ENCODE measurements around the gene MTCP1.

Gene MTCP1

GRCh38 chrX:155053656-155054055 lies 17.3 kb downstream of the MTCP1 start:
- no peak for DNase-seq

GRCh38 chrX:155052738-155053498 lies 18.0 kb downstream of the MTCP1 start:
- DNase-seq = no peak

GRCh38 chrX:155048977-155049619 lies 21.8 kb downstream of the MTCP1 start:
- DNase-seq = peak in 2 of 4 experiments; percentile 5 to 13

GRCh38 chrX:155046811-155047528 lies 24.0 kb downstream of the MTCP1 start:
- DNase-seq = no peak

- no peak for DNase-seq
These were observed 24.7 kb downstream of the MTCP1 start for GRCh38 chrX:155046129-155046810.

- no peak for DNase-seq
These were observed 35.2 kb downstream of the MTCP1 start for GRCh38 chrX:155035688-155036087.

GRCh38 chrX:155031657-155032056 lies 39.3 kb downstream of the MTCP1 start:
- DNase-seq = no peak

- DNase-seq = no peak
These were observed 42.1 kb downstream of the MTCP1 start for GRCh38 chrX:155028877-155029291.

- DNase-seq = no peak
These were observed 42.8 kb downstream of the MTCP1 start for GRCh38 chrX:155028129-155028528.

GRCh38 chrX:155027509-155028066 lies 43.3 kb downstream of the MTCP1 start:
- DNase-seq = no peak

GRCh38 chrX:155026727-155027508 lies 44.0 kb downstream of the MTCP1 start, which contains the start of gene FUNDC2:
Gene FUNDC2 (plus strand): TSS chrX:155026844. CDS start chrX:155026939, 95 bp downstream.
- DNase-seq = peak; percentile 62 to 87 (median 80)

- DNase-seq = no peak
These were observed 44.6 kb downstream of the MTCP1 start for GRCh38 chrX:155026420-155026726.

- DNase-seq = no peak
These were observed 46.8 kb downstream of the MTCP1 start for GRCh38 chrX:155023907-155024833.

GRCh38 chrX:155022585-155022984 lies 48.4 kb downstream of the MTCP1 start, which contains the start of gene F8:
Gene F8 (minus strand): TSS chrX:155022723. CDS start chrX:155022552, 171 bp downstream.
- no peak for DNase-seq

- DNase-seq = no peak
These were observed 50.3 kb downstream of the MTCP1 start for GRCh38 chrX:155020591-155020990.
